Trophoblast cell (in vitro differentiated cells and primary cell): Measurements from ENCODE around the gene CBFA2T3.
A peak's percentile ranks its signal among the peaks of the same experiment; 100 is the strongest.

ENCODE experiments used
- DNase-seq, 2 donors: peaks; one replicate each; pipeline ENCODE4 v3.0.0-alpha.2; 2016
- H2AFZ ChIP-seq: 2 replicates; pipeline ENCODE4 v1.6.1; 2013; ENCODE audit warnings: low read length, moderate library complexity, mild to moderate bottlenecking; ENCODE audit not compliant: insufficient read depth, poor library complexity
- H2AK5ac ChIP-seq: 2 replicates; pipeline ENCODE4 v1.6.1; 2013; ENCODE audit warnings: mild to moderate bottlenecking, low read length
- H2BK120ac ChIP-seq: 2 replicates; pipeline ENCODE4 v1.6.1; 2013; ENCODE audit warnings: low read length, mild to moderate bottlenecking, moderate library complexity; ENCODE audit not compliant: insufficient read depth, poor library complexity
- H2BK12ac ChIP-seq: 2 replicates; pipeline ENCODE4 v1.6.1; 2013; ENCODE audit warnings: mild to moderate bottlenecking, low read length, moderate library complexity
- H2BK5ac ChIP-seq: 2 replicates; pipeline ENCODE4 v1.6.1; 2013; ENCODE audit warnings: low read length, low read depth, moderate library complexity, mild to moderate bottlenecking; ENCODE audit not compliant: poor library complexity
- H3K14ac ChIP-seq: 2 replicates; pipeline ENCODE4 v1.6.1; 2013; ENCODE audit warnings: mild to moderate bottlenecking, low read length
- H3K18ac ChIP-seq: 2 replicates; pipeline ENCODE4 v1.6.1; 2013; ENCODE audit warnings: mild to moderate bottlenecking, low read length
- H3K23ac ChIP-seq: 2 replicates; pipeline ENCODE4 v1.6.1; 2013; ENCODE audit warnings: low read length
- H3K27ac ChIP-seq: 2 replicates; pipeline ENCODE4 v1.5.1; 2013; ENCODE audit warnings: low read depth, mild to moderate bottlenecking, inconsistent platforms, low read length, moderate library complexity
- H3K27me3 ChIP-seq: 2 replicates; pipeline ENCODE4 v1.6.1; 2013; ENCODE audit warnings: inconsistent platforms, mild to moderate bottlenecking, low read length, moderate library complexity; ENCODE audit not compliant: insufficient read depth
- H3K36me3 ChIP-seq, 2 experiments: 1 replicate in 1 of 2; 2 replicates in 1 of 2; pipeline ENCODE4 v1.6.1; 2013; ENCODE audit warnings: low read length in 2 of 2, mild to moderate bottlenecking in 2 of 2, moderate library complexity in 1 of 2; ENCODE audit not compliant: insufficient read depth in 2 of 2, control insufficient read depth in 1 of 2
- H3K4ac ChIP-seq: 2 replicates; pipeline ENCODE4 v1.6.1; 2013; ENCODE audit warnings: low read depth, mild to moderate bottlenecking, low read length, moderate library complexity
- H3K4me1 ChIP-seq, 2 experiments: 1 replicate in 1 of 2; 2 replicates in 1 of 2; pipeline ENCODE4 v1.6.1; 2013; ENCODE audit warnings: low read length in 2 of 2, mild to moderate bottlenecking in 2 of 2, moderate library complexity in 1 of 2; ENCODE audit not compliant: insufficient read depth in 2 of 2, control insufficient read depth in 1 of 2
- H3K4me2 ChIP-seq: 2 replicates; pipeline ENCODE4 v1.6.1; 2013; ENCODE audit warnings: inconsistent platforms, mild to moderate bottlenecking, low read length, moderate library complexity
- H3K4me3 ChIP-seq: 2 replicates; pipeline ENCODE4 v1.5.1; 2013; ENCODE audit warnings: mild to moderate bottlenecking, low read depth, low read length, inconsistent platforms
- H3K79me1 ChIP-seq: one replicate; pipeline ENCODE4 v1.6.1; 2013; ENCODE audit warnings: low read length
- H3K79me2 ChIP-seq: 2 replicates; pipeline ENCODE4 v1.6.1; 2013; ENCODE audit warnings: low read length, mild to moderate bottlenecking; ENCODE audit not compliant: control insufficient read depth, insufficient read depth, poor library complexity
- H3K9ac ChIP-seq: 2 replicates; pipeline ENCODE4 v1.6.1; 2013; ENCODE audit warnings: mild to moderate bottlenecking, low read length
- H3K9me3 ChIP-seq: 2 replicates; pipeline ENCODE4 v1.6.1; 2013; ENCODE audit warnings: low read depth, mild to moderate bottlenecking, control low read depth, inconsistent platforms, low read length; ENCODE audit not compliant: insufficient read depth
- H4K12ac ChIP-seq: 2 replicates; pipeline ENCODE4 v1.6.1; 2013; ENCODE audit warnings: low read depth, mild to moderate bottlenecking, low read length, moderate library complexity
- H4K8ac ChIP-seq: 2 replicates; pipeline ENCODE4 v1.6.1; 2013; ENCODE audit warnings: low read depth, mild to moderate bottlenecking, low read length, moderate library complexity
- H4K91ac ChIP-seq: one replicate; pipeline ENCODE4 v1.6.1; 2013; ENCODE audit warnings: low read depth, mild to moderate bottlenecking, low read length, moderate library complexity
- WGBS: extraction: QIAGEN DNeasy Blood & Tissue Kit; methylation state at CpG from one replicate; pipeline ENCODE4 v1.1.7; 2013; ENCODE audit warnings: missing lambda C conversion rate; ENCODE audit not compliant: insufficient read length, insufficient coverage; ENCODE audit errors: extremely low coverage; 5-methylcytosine and 5-hydroxymethylcytosine counted together

Gene CBFA2T3

GRCh38 chr16:88874938-88875599 lies 101.9 kb downstream of the CBFA2T3 start:
- Histone ChIP-seq H3K27ac (no peak overlapping the region), H3K9me3 (no peaks in the 10 kb centered on the region), H3K4me3 (no peak overlapping the region), H2BK12ac (no peak overlapping the region), H3K79me2 (no peaks in the 10 kb centered on the region), H3K4me1 (no peaks in the 10 kb centered on the region), H4K12ac (no peak overlapping the region), H2AK5ac (no peak overlapping the region), H4K8ac (no peak overlapping the region), H3K79me1 (no peaks in the 10 kb centered on the region), H3K18ac (no peak overlapping the region), H3K14ac (no peak overlapping the region), H3K9ac (no peak overlapping the region), H3K23ac (no peak overlapping the region), H3K36me3 (no peaks in the 10 kb centered on the region), H2BK120ac (no peak overlapping the region), H2BK5ac (no peak overlapping the region), H3K27me3 (no peaks in the 10 kb centered on the region), H3K4ac (no peak overlapping the region), H3K4me2 (no peak overlapping the region), H4K91ac (no peak overlapping the region), H2AFZ (no peak overlapping the region)
- no peak for DNase-seq
- no CpG with 5 or more reads among the region's 34 CpGs for WGBS

DNA sequence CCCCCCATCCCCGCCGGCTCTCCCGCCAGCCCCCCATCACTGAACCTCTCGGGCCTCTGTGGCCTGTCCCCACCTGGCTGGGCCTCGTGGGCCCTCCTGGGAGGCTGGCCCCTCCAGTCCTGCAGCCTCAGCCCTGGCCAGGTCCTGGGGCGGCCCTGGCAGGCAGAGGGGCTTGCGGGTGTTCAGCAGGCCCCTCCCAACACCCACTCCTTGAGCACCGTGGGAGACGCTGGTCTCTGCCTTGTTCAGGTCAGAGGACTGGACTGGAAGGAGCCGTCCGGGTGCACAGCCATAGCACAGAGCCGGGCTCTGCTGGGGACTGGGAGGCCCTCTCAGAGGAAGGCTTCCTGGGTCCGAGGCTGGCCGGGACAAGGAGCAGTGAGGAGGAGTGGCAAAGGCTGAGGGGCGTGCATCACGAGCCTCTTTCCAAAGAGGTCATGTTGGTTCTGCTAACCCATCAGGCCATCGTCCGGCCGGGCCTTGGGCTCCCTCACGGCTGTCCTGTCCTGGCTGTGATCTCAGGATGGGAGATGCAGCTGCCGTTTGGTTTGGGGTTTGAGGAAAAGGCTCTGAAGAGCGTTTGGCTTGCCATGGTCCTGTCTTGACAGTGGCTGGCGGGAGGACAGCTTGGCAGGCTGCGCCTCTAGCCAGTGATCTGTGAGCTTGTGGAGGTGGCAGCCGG lies 104.2 kb downstream of the CBFA2T3 start:
- H3K23ac ChIP-seq: no peak overlapping the region
- H3K9ac ChIP-seq: no peak overlapping the region
- H3K18ac ChIP-seq: no peak overlapping the region
- H3K36me3 ChIP-seq: no peaks in the 10 kb centered on the region
- H3K79me1 ChIP-seq: no peaks in the 10 kb centered on the region
- H2AK5ac ChIP-seq: no peak overlapping the region
- no peak overlapping the region for H3K14ac ChIP-seq
- H2BK120ac ChIP-seq: no peak overlapping the region
- no peak overlapping the region for H3K4me3 ChIP-seq
- H2AFZ ChIP-seq: peak overlapping the region; percentile 18
- no peak overlapping the region for H4K12ac ChIP-seq
- no peak overlapping the region for H4K8ac ChIP-seq
- H3K27ac ChIP-seq: no peak overlapping the region
- H3K79me2 ChIP-seq: no peaks in the 10 kb centered on the region
- no peak for DNase-seq
- no peak overlapping the region for H2BK12ac ChIP-seq
- no peak overlapping the region for H2BK5ac ChIP-seq
- H4K91ac ChIP-seq: no peak overlapping the region
- H3K4me2 ChIP-seq: no peak overlapping the region
- no peak overlapping the region for H3K4ac ChIP-seq
- no peaks in the 10 kb centered on the region for H3K4me1 ChIP-seq
- H3K9me3 ChIP-seq: no peaks in the 10 kb centered on the region
- no peaks in the 10 kb centered on the region for H3K27me3 ChIP-seq
- WGBS: no CpG with 5 or more reads among the region's 25 CpGs

GRCh38 chr16:88871730-88872416 lies 105.1 kb downstream of the CBFA2T3 start:
- no peak overlapping the region for H3K4me3 ChIP-seq
- WGBS: no CpG with 5 or more reads among the region's 21 CpGs
- H2AK5ac ChIP-seq: no peak overlapping the region
- H3K9ac ChIP-seq: no peak overlapping the region
- H3K4me1 ChIP-seq: no peaks in the 10 kb centered on the region
- H2AFZ ChIP-seq: no peak overlapping the region
- no peak overlapping the region for H2BK5ac ChIP-seq
- H3K4ac ChIP-seq: no peak overlapping the region
- H3K14ac ChIP-seq: no peak overlapping the region
- no peaks in the 10 kb centered on the region for H3K36me3 ChIP-seq
- no peak overlapping the region for H3K27ac ChIP-seq
- no peak overlapping the region for H4K91ac ChIP-seq
- H3K79me1 ChIP-seq: no peaks in the 10 kb centered on the region
- H3K79me2 ChIP-seq: no peaks in the 10 kb centered on the region
- DNase-seq: no peak
- no peak overlapping the region for H4K12ac ChIP-seq
- H3K18ac ChIP-seq: no peak overlapping the region
- H3K23ac ChIP-seq: no peak overlapping the region
- no peaks in the 10 kb centered on the region for H3K27me3 ChIP-seq
- no peak overlapping the region for H3K4me2 ChIP-seq
- H2BK120ac ChIP-seq: no peak overlapping the region
- no peak overlapping the region for H4K8ac ChIP-seq
- no peak overlapping the region for H2BK12ac ChIP-seq
- H3K9me3 ChIP-seq: no peaks in the 10 kb centered on the region

- no peak overlapping the region for H4K12ac ChIP-seq
- H3K4me3 ChIP-seq: no peak overlapping the region
- H3K79me1 ChIP-seq: no peaks in the 10 kb centered on the region
- no peak overlapping the region for H2AK5ac ChIP-seq
- H3K27me3 ChIP-seq: no peaks in the 10 kb centered on the region
- no peak overlapping the region for H2BK120ac ChIP-seq
- no peak overlapping the region for H3K27ac ChIP-seq
- H3K4me1 ChIP-seq: no peaks in the 10 kb centered on the region
- whole genome bisulfite sequencing: no CpG with 5 or more reads among the region's 8 CpGs
- no peak overlapping the region for H3K4ac ChIP-seq
- no peak overlapping the region for H2BK5ac ChIP-seq
- H3K18ac ChIP-seq: no peak overlapping the region
- no peaks in the 10 kb centered on the region for H3K9me3 ChIP-seq
- no peak overlapping the region for H3K4me2 ChIP-seq
- H3K79me2 ChIP-seq: no peaks in the 10 kb centered on the region
- no peak overlapping the region for H2AFZ ChIP-seq
- H4K8ac ChIP-seq: no peak overlapping the region
- no peak for DNase-seq
- H4K91ac ChIP-seq: no peak overlapping the region
- no peak overlapping the region for H3K23ac ChIP-seq
- no peak overlapping the region for H3K9ac ChIP-seq
- H3K14ac ChIP-seq: no peak overlapping the region
- H2BK12ac ChIP-seq: no peak overlapping the region
- no peaks in the 10 kb centered on the region for H3K36me3 ChIP-seq
These were observed 105.7 kb downstream of the CBFA2T3 start for GRCh38 chr16:88871349-88871702.
